Effector memory CD4-positive, alpha-beta T cell (primary cell): ENCODE results near the gene SRRM5.
"Not testable (repeated sequence)": the region's sequence is repeated elsewhere in the genome, so short reads cannot be mapped to it uniquely, and the experiment has no call there.

Experiments
- DNase-seq, 3 donors: peaks; one replicate each; pipeline ENCODE4 v3.0.0-alpha.2; 2020
- H3K27ac ChIP-seq: 2 replicates; pipeline ENCODE4 v1.7.0; 2013; ENCODE audit warnings: mild to moderate bottlenecking, low read length, moderate library complexity; ENCODE audit not compliant: insufficient read depth, poor library complexity, severe bottlenecking
- H3K27me3 ChIP-seq: replicated peaks from 2 replicates; pipeline ENCODE4 v1.7.0; 2013; ENCODE audit warnings: mild to moderate bottlenecking, low read length; ENCODE audit not compliant: insufficient read depth, control insufficient read depth, poor library complexity, severe bottlenecking
- H3K36me3 ChIP-seq: 2 replicates; pipeline ENCODE4 v1.7.0; 2013; ENCODE audit warnings: mild to moderate bottlenecking, low read length, moderate library complexity; ENCODE audit not compliant: control insufficient read depth, insufficient read depth
- H3K4me1 ChIP-seq: 2 replicates; pipeline ENCODE4 v1.7.0; 2013; ENCODE audit warnings: low read length, mild to moderate bottlenecking; ENCODE audit not compliant: control insufficient read depth, insufficient read depth, poor library complexity, severe bottlenecking
- H3K4me3 ChIP-seq: 2 replicates; pipeline ENCODE4 v1.7.0; 2013; ENCODE audit warnings: low read length, low read depth, mild to moderate bottlenecking; ENCODE audit not compliant: insufficient read depth, poor library complexity, severe bottlenecking
- H3K9me3 ChIP-seq: 2 replicates; pipeline ENCODE4 v1.7.0; 2013; ENCODE audit warnings: mild to moderate bottlenecking, low read length, moderate library complexity; ENCODE audit not compliant: control insufficient read depth

Gene SRRM5

GRCh38 chr19:43575156-43575950, 36.5 kb upstream of the SRRM5 start, which contains the start of the genes PINLYP and XRCC1:
Gene PINLYP (plus strand): TSS chr19:43575801. CDS start chr19:43577192, 1,391 bp downstream.
Gene XRCC1 (minus strand): TSS chr19:43575527. CDS start chr19:43575458, 69 bp downstream.
- no peaks in the 10 kb centered on the region for H3K36me3 ChIP-seq
- H3K27ac ChIP-seq: peak within 1 kb of the TSS; percentile 96
- peaks cover 16% of the 10 kb centered on the region for H3K4me1 ChIP-seq
- peak within 1 kb of the TSS; percentile 92 for H3K4me3 ChIP-seq
- DNase-seq: peak; percentile 95 to 96 (median 95)
- H3K27me3 ChIP-seq: no peaks in the 10 kb centered on the region
- no peaks in the 10 kb centered on the region for H3K9me3 ChIP-seq

GRCh38 chr19:43575955-43576878, 35.7 kb upstream of the SRRM5 start:
- DNase-seq: no peak
- Histone ChIP-seq H3K4me3 (peak overlapping the region; percentile 36), H3K27ac (peak overlapping the region; percentile 39), H3K27me3 (no peaks in the 10 kb centered on the region), H3K9me3 (no peaks in the 10 kb centered on the region), H3K4me1 (peaks cover 16% of the 10 kb centered on the region), H3K36me3 (no peaks in the 10 kb centered on the region)

DNA sequence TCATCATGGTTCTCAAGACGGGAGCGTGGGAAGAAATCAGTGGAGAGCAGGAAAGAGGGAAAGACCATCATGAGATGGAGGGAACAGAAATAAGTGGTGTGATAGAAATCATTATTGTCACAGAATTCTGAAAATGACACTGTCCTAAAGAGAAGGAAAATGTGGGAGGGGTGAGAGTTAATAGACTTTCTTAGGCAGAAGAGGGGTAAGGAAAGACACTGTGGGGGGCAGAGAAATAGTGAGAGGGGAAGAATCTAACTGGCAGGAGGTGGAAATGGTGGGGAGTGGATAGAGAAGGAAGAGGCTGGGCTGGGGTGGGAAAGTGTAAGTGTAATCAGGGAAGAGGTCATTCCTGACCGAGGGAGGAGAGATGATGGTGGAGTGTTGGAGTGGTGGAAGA, 33.1 kb upstream of the SRRM5 start:
- H3K4me3 ChIP-seq: no peak overlapping the region

GRCh38 chr19:43581467-43581866, 30.4 kb upstream of the SRRM5 start:
- H3K27ac ChIP-seq: no peak overlapping the region
- H3K9me3 ChIP-seq: no peaks in the 10 kb centered on the region
- DNase-seq: no peak
- H3K27me3 ChIP-seq: no peaks in the 10 kb centered on the region
- H3K4me3 ChIP-seq: no peak overlapping the region
- H3K4me1 ChIP-seq: no peaks in the 10 kb centered on the region
- no peaks in the 10 kb centered on the region for H3K36me3 ChIP-seq

More for the DNA sequence above, 33.1 kb upstream of the SRRM5 start:
- no peaks in the 10 kb centered on the region for H3K27me3 ChIP-seq
- peaks cover 16% of the 10 kb centered on the region for H3K4me1 ChIP-seq
- H3K36me3 ChIP-seq: no peaks in the 10 kb centered on the region
- H3K27ac ChIP-seq: no peak overlapping the region
- no peak for DNase-seq
- no peaks in the 10 kb centered on the region for H3K9me3 ChIP-seq

- Histone ChIP-seq H3K27ac (no peak overlapping the region), H3K27me3 (no peaks in the 10 kb centered on the region), H3K4me3 (no peak overlapping the region), H3K4me1 (no peaks in the 10 kb centered on the region), H3K36me3 (no peaks in the 10 kb centered on the region), H3K9me3 (no peaks in the 10 kb centered on the region)
- DNase-seq: no peak
These were observed 29.4 kb upstream of the SRRM5 start for GRCh38 chr19:43582495-43582894.

DNA sequence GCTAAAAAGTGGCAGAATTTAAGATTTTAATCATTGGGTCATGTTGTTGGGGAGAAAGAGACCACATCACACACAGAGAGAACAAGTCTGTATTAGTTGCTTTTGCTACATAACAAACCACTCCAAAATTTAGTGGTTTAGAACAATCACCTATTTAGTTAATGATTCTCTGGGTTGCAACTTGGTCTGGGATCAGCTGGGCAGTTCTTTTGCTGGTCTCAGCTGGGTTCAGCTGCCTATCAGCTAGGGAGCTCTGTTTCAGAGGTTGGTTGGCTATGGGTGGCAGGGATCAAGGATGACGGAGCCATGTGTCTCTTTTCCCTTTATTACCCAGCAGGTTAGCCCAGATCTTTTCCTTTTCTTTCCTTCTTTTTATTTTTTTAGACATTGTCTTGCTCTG, 27.4 kb upstream of the SRRM5 start:
- Histone ChIP-seq H3K9me3 (no peaks in the 10 kb centered on the region), H3K27ac (no peak overlapping the region), H3K27me3 (no peaks in the 10 kb centered on the region), H3K4me1 (no peaks in the 10 kb centered on the region), H3K4me3 (no peak overlapping the region), H3K36me3 (no peaks in the 10 kb centered on the region)
- DNase-seq: no peak

GRCh38 chr19:43586346-43586745, 25.5 kb upstream of the SRRM5 start:
- Histone ChIP-seq H3K4me1 (no peaks in the 10 kb centered on the region), H3K27ac (no peak overlapping the region), H3K36me3 (peaks cover 4% of the 10 kb centered on the region), H3K27me3 (no peaks in the 10 kb centered on the region), H3K4me3 (no peak overlapping the region), H3K9me3 (no peaks in the 10 kb centered on the region)
- DNase-seq: no peak

- not testable (repeated sequence) for H3K27ac ChIP-seq
These were observed 24.9 kb upstream of the SRRM5 start for GRCh38 chr19:43587029-43587428.

GRCh38 chr19:43589277-43589676, 22.6 kb upstream of the SRRM5 start:
- peaks cover 16% of the 10 kb centered on the region for H3K36me3 ChIP-seq
- no peaks in the 10 kb centered on the region for H3K27me3 ChIP-seq
- H3K4me1 ChIP-seq: no peaks in the 10 kb centered on the region
- H3K27ac ChIP-seq: no peak overlapping the region
- H3K9me3 ChIP-seq: no peaks in the 10 kb centered on the region
- no peak for DNase-seq
- no peak overlapping the region for H3K4me3 ChIP-seq

More at GRCh38 chr19:43587029-43587428, 24.9 kb upstream of the SRRM5 start:
- H3K27me3 ChIP-seq, H3K4me3 ChIP-seq, H3K9me3 ChIP-seq, DNase-seq, H3K4me1 ChIP-seq, H3K36me3 ChIP-seq: not testable (repeated sequence)

- no peaks in the 10 kb centered on the region for H3K27me3 ChIP-seq
- DNase-seq: no peak
- no peak overlapping the region for H3K4me3 ChIP-seq
- H3K27ac ChIP-seq: no peak overlapping the region
- peaks cover 16% of the 10 kb centered on the region for H3K36me3 ChIP-seq
- no peaks in the 10 kb centered on the region for H3K9me3 ChIP-seq
- H3K4me1 ChIP-seq: no peaks in the 10 kb centered on the region
These were observed 22.2 kb upstream of the SRRM5 start for GRCh38 chr19:43589678-43590077.
